Lower leg skin (tissue), 3 donors: ENCODE measurements around the gene C1QC.

ENCODE experiments used
- CTCF ChIP-seq, 3 donors: fragments of 450-650 bp; IDR thresholded peaks; one replicate each; pipeline ENCODE4 v1.5.1; 2016; ENCODE audit warnings: antibody characterized with exemption in 3 of 3, mild to moderate bottlenecking in 3 of 3, moderate library complexity in 2 of 3
- POLR2A ChIP-seq, 2 donors: fragments of 450-650 bp; IDR thresholded peaks; one replicate each; pipeline ENCODE4 v1.6.1; 2016 to 2017; ENCODE audit warnings: antibody characterized with exemption in 2 of 2, mild to moderate bottlenecking in 1 of 2, moderate library complexity in 1 of 2

DNA sequence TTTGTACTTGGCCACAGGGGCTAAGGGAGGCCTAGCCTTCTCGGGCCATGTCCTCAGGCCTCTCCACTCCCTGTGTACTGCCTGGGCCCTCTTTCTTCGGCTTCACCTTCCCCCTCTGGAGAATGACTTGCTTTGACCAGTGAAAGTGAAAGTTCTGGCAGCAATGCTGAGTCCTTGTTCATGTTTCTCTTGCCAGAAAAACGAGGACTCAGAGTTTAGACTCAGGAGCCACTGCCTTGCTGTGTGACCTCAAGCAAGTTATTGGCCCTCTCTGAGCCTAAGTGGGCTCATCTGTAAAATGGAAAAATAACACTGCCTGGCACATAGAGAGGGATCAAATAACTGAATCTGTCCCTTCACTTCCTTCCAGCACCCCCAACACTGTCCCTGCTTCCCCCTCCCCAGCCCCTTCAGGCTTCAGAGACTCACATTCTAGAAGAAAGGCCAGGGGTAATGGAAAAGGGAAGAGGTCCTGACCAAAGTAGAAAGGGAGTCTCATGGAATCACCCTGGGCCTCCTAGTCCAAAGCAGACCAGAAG lies 5.5 kb upstream of the C1QC start:
- no peak for TF ChIP-seq CTCF (IDR thresholded peaks at IDR 0.05)
- no peak for TF ChIP-seq POLR2A (IDR thresholded peaks at IDR 0.05)
